Panc1 (cell line): ENCODE measurements around the gene CHST14.

ENCODE experiments used
- POLR2AphosphoS5 ChIP-seq: IDR thresholded peaks from 2 replicates; pipeline ENCODE4 v1.6.1; 2012; ENCODE audit warnings: mild to moderate bottlenecking, low read depth, low read length, moderate library complexity
- REST ChIP-seq, 2 experiments: IDR thresholded peaks; 2 replicates each; pipeline ENCODE4 v1.6.1; 2011 to 2012; ENCODE audit warnings: low read depth in 2 of 2, control low read depth in 1 of 2, low read length in 1 of 2, mild to moderate bottlenecking in 1 of 2, moderate library complexity in 1 of 2; ENCODE audit not compliant: insufficient read depth in 1 of 2
- SIN3A ChIP-seq: IDR thresholded peaks from 2 replicates; pipeline ENCODE4 v1.6.1; 2012; ENCODE audit warnings: low read depth, mild to moderate bottlenecking, low read length, moderate library complexity, borderline replicate concordance; ENCODE audit not compliant: insufficient read depth
- TCF7L2 ChIP-seq: IDR thresholded peaks from 2 replicates; pipeline ENCODE4 v1.6.1; 2011; ENCODE audit warnings: mild to moderate bottlenecking, low read depth, low read length, inconsistent platforms
- TF ChIP-seq, protein P1 (sequence below): fragments of 450-650 bp; IDR thresholded peaks from 2 replicates; pipeline ENCODE4 v1.5.1; 2017; ENCODE audit warnings: mild to moderate bottlenecking

DNA sequence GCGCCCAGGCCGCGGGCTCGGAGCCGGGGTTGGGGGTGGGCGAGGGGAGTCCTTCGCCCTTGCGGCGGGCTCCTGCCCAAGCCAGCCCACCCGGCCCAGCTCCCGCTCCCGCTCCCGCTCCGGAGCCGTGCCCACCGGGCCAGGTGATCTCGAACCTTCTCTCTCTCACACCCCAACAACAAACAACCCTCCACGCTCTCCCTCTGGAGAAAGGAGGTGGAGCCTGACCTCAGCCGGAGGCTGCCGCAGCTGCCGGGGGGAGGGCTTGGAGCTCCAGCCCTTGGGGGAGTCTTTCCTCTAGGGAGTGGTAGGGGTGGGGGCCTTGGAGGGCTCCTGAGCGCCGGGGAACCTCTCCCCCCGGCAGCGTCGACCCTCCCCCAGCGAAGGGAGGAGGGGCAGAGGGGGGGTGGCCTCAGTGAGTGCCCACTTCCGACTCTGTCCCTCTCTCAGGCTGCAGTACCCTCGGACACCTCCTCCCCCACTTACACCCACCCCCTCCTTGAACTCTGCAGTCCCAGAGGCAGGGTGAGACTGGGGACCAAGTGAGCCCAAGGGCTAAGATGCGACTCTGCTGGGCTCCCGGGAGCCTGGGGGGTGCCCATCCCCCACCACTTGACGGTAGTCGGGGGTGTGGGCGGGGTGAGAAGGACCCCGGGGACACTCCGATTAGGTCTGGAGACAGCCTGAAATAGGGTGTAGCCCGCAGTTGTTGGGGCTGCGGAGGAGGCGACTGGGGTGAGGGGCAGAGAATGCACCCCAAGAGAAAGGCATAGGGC lies 34.5 kb upstream of the CHST14 start:
- TF ChIP-seq, protein P1, sequence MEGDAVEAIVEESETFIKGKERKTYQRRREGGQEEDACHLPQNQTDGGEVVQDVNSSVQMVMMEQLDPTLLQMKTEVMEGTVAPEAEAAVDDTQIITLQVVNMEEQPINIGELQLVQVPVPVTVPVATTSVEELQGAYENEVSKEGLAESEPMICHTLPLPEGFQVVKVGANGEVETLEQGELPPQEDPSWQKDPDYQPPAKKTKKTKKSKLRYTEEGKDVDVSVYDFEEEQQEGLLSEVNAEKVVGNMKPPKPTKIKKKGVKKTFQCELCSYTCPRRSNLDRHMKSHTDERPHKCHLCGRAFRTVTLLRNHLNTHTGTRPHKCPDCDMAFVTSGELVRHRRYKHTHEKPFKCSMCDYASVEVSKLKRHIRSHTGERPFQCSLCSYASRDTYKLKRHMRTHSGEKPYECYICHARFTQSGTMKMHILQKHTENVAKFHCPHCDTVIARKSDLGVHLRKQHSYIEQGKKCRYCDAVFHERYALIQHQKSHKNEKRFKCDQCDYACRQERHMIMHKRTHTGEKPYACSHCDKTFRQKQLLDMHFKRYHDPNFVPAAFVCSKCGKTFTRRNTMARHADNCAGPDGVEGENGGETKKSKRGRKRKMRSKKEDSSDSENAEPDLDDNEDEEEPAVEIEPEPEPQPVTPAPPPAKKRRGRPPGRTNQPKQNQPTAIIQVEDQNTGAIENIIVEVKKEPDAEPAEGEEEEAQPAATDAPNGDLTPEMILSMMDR: no peak
- TF ChIP-seq REST (IDR thresholded peaks at IDR 0.05; ENCODE audit: insufficient read depth in 1 of 2, low read depth in 2 of 2, low read length in 1 of 2) (no peak), TCF7L2 (no peak), POLR2AphosphoS5 (no peak), SIN3A (no peak)
